ENCODE results near the gene SORL1. TPM values are rescaled to one million over a fixed set of nuclear protein-coding genes. Genes with fewer than 3 reads are reported as not detected.
"Not testable (repeated sequence)": the region's sequence is repeated elsewhere in the genome, so short reads cannot be mapped to it uniquely, and the experiment has no call there.

SORL1 gene
- total RNA-seq, 2 experiments from 2014 or later = 17.4 to 38.6 TPM

DNA sequence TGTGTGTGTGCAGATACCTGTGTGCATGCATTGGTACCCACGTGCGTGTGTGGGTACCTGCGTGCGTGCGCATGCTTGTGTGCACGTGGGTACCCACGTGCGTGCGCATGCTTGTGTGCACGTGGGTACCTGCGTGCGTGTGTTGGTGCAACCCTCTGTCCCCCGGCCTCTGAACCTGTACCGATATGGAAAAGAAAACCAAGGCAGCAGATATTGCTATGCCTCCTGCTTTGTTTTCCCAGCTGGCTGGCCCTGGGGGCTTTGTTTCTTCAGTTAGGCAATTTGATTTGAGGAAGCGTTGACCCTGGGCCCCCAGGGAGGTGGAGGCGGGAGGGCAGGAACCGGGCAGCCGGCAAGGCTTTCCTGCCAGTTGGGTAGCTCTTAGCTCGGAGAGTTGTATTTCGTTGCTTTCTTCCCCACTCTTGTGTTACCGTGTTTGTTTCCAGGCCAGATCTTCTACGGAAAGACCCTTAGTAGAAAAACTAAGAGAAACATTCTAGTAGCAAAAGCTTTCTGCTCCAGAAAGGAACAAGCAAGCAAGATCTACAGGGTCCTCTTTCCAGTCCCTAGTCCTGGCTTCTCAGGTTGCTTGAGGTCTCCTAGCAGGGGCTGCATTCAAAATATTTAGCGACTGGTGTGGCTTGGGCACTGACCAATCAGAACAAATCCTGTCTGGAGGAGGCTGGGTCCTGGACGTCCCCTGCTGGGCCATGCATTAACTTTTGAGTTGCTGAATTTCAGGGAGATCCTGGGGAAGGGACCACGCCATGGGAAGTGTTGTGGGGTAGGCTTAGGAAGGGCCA lies 27.0 kb downstream of the SORL1 start:
- CTCF ChIA-PET = no interaction called here
- Mint-ChIP-seq H3K4me3 (no peak overlapping the region), H3K4me1 (peaks cover 28% of the 10 kb centered on the region), H3K36me3 (peaks cover 10% of the 10 kb centered on the region), H3K27ac (no peak overlapping the region), H3K27me3 (no peaks in the 10 kb centered on the region), H3K9me3 (ENCODE audit: low read depth) (no peaks in the 10 kb centered on the region)
- ATAC-seq = no peak
- no peak for DNase-seq

DNA sequence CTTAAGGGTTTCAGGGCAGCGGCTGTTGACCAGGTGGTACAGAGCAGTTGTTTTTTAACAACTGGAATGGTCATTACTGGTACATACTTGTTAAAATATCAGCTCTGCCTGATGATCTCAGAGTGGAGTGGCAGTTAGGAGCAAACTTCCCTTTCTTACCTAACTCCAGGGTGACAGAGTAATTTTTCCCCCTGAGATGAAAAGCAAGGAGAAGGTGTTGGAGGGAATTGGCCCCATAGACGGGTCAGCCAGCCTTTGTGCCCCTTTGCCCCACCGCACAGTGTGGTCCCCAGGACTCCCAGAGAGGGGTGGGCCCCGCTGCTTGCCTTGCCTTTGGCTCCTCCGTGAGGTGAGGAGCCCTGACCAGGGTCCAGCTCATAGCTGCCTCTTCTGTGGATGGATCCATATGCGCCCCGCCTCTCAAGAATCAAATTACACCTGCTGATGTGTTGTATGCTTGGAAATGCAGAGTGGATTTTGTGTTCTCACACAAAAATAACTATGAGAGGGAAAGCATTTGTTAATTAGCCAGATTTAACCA lies 27.7 kb downstream of the SORL1 start:
- CTCF ChIA-PET = no interaction called here
- no peaks in the 10 kb centered on the region for H3K9me3 Mint-ChIP-seq (ENCODE audit: low read depth)
- no peak overlapping the region for H3K4me3 Mint-ChIP-seq
- ATAC-seq = no peak
- H3K36me3 Mint-ChIP-seq = peaks cover 15% of the 10 kb centered on the region
- no peak overlapping the region for H3K27ac Mint-ChIP-seq
- DNase-seq = no peak
- no peaks in the 10 kb centered on the region for H3K27me3 Mint-ChIP-seq
- H3K4me1 Mint-ChIP-seq = peaks cover 32% of the 10 kb centered on the region

DNA sequence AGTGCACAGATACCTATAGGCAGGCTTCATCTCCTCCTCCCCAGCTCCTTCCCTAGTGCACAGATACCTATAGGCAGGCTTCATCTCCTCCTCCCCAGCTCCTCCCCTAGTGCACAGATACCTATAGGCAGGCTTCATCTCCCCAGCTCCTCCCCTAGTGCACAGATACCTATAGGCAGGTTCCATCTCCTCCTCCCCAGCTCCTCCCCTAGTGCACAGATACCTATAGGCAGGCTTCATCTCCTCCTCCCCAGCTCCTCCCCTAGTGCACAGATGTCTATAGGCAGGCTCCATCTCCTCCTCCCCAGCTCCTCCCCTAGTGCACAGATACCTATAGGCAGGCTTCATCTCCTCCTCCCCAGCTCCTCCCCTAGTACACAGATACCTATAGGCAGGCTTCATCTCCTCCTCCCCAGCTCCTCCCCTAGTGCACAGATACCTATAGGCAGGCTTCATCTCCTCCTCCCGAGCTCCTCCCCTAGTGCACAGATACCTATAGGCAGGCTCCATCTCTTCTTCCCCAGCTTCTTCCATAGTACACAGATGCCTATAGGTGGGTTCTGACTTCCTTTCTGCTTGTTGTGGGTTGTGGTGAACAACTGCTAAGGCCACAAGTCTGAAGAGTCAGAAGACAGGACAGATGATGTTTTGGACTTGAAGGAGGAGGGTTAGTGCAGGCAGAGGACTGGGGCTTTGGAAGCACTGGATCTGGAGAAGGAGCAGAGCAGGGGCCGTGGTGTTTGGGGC lies 29.5 kb downstream of the SORL1 start:
- not testable (repeated sequence) for H3K27me3 Mint-ChIP-seq; H3K9me3 Mint-ChIP-seq (ENCODE audit: low read depth)
- CTCF ChIA-PET = interaction anchor here (3.7 kb wide), 1 partner anchor 17 kb away, joined by 11 read pairs; no protein-coding TSS in a partner anchor
- Mint-ChIP-seq H3K36me3 (peaks cover 21% of the 10 kb centered on the region), H3K4me1 (peaks cover 32% of the 10 kb centered on the region), H3K27ac (peak overlapping the region; percentile 97), H3K4me3 (peak overlapping the region; percentile 78)
- peak; percentile 87 for DNase-seq
- ATAC-seq = peak; percentile 89

DNA sequence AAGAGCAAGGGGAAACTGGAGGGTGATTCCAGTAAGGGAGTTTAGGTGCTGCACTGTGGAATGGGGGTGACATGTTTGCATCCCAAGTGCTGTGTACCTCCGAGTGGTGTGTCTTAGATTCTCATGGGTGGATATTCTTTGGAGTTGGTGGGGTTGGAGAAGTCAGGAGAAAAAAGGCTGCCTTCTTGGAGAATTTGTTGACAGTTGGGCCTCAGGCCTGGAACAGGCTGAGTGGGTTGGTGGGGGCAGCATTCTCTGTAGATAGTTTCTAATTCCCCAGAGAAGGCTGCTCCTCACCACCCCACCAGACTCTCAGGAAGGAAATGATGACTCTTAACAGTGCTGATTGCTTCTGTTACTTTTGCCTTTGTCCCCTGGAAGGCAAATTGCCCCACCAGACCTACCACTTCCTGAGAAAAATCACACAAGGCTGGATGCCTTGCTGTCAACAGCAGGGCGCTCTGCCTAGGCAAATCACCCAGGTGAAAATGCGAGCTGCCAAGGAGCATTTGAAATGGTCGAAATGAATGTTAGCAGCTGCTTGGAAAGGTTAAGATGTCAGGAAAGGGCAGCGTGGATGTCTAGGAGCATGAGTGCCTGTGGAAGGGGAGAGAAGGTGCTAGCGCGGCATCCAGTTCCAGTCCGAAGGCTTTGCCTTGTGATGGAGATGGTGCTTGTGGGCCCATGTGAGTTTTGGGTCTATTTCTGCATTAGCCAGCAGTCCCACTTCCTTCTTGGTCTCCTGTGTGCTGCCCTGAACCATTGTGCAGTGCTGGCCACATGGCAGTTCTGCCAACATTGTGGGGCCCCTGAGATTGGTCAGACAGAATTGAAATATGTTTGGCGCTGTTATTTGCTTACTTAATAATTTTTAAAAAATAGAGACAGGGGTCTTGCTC lies 30.4 kb downstream of the SORL1 start:
- Mint-ChIP-seq H3K4me1 (peaks cover 32% of the 10 kb centered on the region), H3K27me3 (no peaks in the 10 kb centered on the region), H3K4me3 (peak overlapping the region; percentile 78), H3K36me3 (peaks cover 24% of the 10 kb centered on the region), H3K27ac (peak overlapping the region; percentile 97), H3K9me3 (ENCODE audit: low read depth) (no peaks in the 10 kb centered on the region)
- CTCF ChIA-PET = interaction anchor here (0.8 to 3.7 kb wide), 3 partner anchors 14 to 30 kb away, joined by 3 to 11 read pairs (median 4); partner anchors contain the start of gene SORL1-AS1
- ATAC-seq (peak; percentile 85), DNase-seq (peak; percentile 84)

DNA sequence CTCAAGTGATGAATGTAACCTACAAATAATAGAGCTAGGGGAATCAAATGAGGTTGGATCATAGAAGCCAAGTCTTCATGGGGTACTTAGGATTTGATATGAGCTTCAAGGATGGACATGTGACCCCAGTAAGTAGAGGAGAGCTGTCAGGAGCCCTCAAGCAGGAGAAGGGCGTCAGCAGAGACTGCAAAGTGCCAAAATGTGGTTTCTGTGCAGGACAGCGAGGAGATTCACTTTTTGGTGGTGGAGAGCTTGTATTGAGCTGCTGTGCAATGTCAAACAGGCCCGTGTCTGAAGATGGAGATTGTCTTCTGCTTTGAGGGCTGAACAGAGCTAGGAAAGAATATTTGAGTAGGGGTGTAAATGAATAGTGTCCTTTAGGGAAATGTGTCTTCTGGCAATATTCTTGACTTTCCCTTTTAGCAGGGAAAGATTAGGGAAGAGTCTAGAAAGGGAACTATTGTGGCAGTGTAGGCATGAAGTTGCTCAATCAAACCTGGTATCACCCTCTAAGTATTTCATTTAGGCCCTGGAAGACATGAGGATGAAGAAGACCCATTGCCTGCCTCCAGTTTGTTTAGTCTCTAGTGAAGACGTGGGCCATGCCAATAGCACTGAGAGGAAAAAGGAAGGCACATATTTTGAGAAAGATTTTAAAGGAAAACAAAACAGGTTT lies 31.8 kb downstream of the SORL1 start:
- no peak for DNase-seq
- CTCF ChIA-PET = interaction anchor here (1.0 to 3.7 kb wide), 4 partner anchors 16 to 289 kb away, joined by 3 to 11 read pairs (median 4); no protein-coding TSS in a partner anchor
- Mint-ChIP-seq H3K4me1 (peaks cover 30% of the 10 kb centered on the region), H3K27me3 (no peaks in the 10 kb centered on the region), H3K27ac (peak overlapping the region; percentile 97), H3K36me3 (peaks cover 26% of the 10 kb centered on the region), H3K4me3 (no peak overlapping the region), H3K9me3 (ENCODE audit: low read depth) (no peaks in the 10 kb centered on the region)
- ATAC-seq = no peak

DNA sequence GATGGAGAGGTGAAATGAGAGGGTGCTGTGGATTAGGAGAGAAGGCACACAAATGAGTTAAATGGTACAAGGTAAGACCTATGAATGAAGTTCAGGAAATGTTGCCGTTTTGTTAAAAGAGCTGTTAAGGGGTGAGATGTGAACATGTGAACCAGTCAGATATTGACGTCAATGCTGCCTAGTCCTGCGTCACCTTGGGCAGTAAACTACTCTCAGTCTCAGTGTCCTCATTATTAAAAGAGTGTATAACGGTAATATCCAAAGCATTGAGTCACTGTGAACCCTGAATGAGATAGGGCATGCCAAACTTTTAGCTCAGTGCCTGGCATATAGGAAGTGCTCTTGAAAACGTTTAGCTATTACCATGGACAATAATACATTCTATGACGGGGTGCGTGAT lies 33.1 kb downstream of the SORL1 start:
- Mint-ChIP-seq H3K27me3 (no peaks in the 10 kb centered on the region), H3K27ac (no peak overlapping the region), H3K4me3 (no peak overlapping the region), H3K9me3 (ENCODE audit: low read depth) (no peaks in the 10 kb centered on the region), H3K4me1 (peaks cover 30% of the 10 kb centered on the region), H3K36me3 (peaks cover 37% of the 10 kb centered on the region)
- ATAC-seq (no peak), DNase-seq (no peak)
- CTCF ChIA-PET = no interaction called here

DNA sequence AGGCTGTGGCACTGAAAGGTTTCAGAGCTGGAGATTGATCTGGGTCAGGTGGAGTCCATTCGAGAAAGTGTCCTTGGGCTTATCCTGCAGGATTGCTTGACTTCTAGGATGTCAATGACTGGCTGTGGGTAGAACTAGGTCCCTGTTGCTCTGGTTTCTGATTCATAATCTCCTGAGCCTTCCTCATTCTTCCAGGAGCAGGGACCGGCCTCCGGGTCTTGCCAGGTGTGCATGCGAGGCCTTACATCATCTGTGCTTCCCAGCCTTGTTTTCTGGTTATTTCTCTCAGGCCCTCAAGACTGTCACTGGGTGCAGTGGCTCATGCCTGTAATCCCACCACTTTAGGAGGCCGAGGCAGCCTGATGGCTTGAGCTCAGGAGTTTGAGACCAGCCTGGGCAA lies 33.9 kb downstream of the SORL1 start:
- Mint-ChIP-seq H3K27me3 (no peaks in the 10 kb centered on the region), H3K36me3 (peaks cover 38% of the 10 kb centered on the region), H3K9me3 (ENCODE audit: low read depth) (no peaks in the 10 kb centered on the region), H3K27ac (no peak overlapping the region), H3K4me1 (peaks cover 28% of the 10 kb centered on the region), H3K4me3 (no peak overlapping the region)
- DNase-seq (no peak), ATAC-seq (no peak)
- CTCF ChIA-PET = no interaction called here

DNA sequence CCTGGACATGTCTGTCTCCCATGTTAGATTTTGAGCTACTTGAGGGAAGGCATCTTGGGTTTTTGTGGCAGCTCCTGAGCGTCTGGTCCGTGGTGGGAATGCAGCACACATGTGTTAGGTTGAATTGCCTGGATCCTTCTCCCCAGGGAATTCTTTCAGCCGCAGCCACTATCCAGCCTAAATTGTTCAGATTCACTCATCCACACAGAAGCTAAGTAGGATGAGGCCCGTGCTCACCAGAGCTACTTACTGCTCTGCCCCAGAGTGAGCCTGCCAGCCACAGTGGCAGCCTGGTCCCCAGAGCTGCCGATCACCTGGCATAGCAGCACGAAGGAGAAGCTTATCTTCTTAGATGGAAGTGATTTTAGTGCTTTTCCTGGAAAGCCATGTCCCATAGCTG lies 35.1 kb downstream of the SORL1 start:
- Mint-ChIP-seq H3K27me3 (no peaks in the 10 kb centered on the region), H3K4me1 (peaks cover 24% of the 10 kb centered on the region), H3K4me3 (no peak overlapping the region), H3K27ac (no peak overlapping the region), H3K9me3 (ENCODE audit: low read depth) (no peaks in the 10 kb centered on the region), H3K36me3 (peaks cover 44% of the 10 kb centered on the region)
- no peak for ATAC-seq
- CTCF ChIA-PET = no interaction called here
- DNase-seq = no peak

DNA sequence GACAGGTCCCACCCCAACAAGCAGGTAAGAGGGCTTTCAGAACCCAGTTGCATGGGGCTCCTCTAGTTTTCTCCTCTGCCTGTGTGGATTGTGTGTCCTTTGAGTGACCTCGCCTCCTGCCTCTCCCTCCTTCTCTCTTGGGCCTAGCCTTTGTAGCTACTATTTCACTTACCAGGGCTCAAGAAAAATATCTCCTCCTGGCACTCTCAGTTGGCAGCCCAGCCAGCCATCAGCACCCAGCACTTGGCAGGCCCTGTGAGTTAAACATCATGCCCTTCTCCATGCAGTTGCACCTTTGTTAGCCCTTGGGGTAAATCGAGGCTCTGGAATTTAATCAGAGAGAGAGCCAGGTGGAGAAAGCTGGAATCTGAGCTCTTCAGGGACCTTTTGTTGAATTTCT lies 36.1 kb downstream of the SORL1 start:
- Mint-ChIP-seq H3K4me3 (no peak overlapping the region), H3K9me3 (ENCODE audit: low read depth) (no peaks in the 10 kb centered on the region), H3K36me3 (peaks cover 44% of the 10 kb centered on the region), H3K4me1 (peaks cover 14% of the 10 kb centered on the region), H3K27me3 (no peaks in the 10 kb centered on the region), H3K27ac (no peak overlapping the region)
- CTCF ChIA-PET = no interaction called here
- ATAC-seq = no peak
- no peak for DNase-seq

DNA sequence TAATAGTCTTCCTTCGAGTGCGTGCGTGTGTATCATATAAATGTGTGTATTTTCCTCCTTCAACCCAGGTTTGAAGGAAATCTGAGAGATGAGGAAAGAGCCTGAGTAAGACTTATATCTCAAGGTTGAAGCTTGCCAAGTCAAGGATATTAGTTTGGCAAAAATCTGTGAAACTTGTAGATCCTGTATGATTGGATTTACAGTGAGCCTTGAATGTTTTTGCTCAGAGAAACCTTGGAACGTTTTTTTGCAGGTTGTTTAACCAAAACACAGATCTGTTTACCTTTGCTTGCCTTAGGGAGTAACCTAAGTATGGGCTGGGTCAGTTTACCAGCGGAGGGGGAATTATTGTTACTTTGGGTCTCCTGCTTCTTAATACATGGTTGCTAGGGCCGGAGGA lies 36.5 kb downstream of the SORL1 start:
- Mint-ChIP-seq H3K36me3 (peaks cover 44% of the 10 kb centered on the region), H3K27me3 (no peaks in the 10 kb centered on the region), H3K4me3 (no peak overlapping the region), H3K27ac (no peak overlapping the region), H3K4me1 (peaks cover 9% of the 10 kb centered on the region), H3K9me3 (ENCODE audit: low read depth) (no peaks in the 10 kb centered on the region)
- CTCF ChIA-PET = no interaction called here
- no peak for DNase-seq
- ATAC-seq = no peak

DNA sequence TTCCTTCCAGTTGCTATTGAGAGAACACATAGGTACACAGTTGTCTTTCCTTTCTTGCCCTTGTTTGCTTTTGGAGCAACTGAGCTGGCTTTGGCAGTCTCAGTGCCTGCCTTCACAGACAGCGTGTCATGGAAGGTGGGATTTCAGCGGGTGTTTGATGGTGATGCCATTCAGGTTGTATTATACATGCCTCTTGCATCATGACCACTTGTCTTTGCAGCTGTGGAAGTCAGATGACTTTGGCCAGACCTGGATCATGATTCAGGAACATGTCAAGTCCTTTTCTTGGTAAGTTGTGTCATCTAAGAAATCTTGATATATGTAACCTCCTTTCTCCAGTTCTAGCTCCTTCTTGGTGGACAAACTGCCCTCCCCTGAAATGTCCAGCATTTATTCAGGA lies 37.7 kb downstream of the SORL1 start:
- H3K4me1 Mint-ChIP-seq = peaks cover 8% of the 10 kb centered on the region
- H3K4me3 Mint-ChIP-seq = no peak overlapping the region

DNA sequence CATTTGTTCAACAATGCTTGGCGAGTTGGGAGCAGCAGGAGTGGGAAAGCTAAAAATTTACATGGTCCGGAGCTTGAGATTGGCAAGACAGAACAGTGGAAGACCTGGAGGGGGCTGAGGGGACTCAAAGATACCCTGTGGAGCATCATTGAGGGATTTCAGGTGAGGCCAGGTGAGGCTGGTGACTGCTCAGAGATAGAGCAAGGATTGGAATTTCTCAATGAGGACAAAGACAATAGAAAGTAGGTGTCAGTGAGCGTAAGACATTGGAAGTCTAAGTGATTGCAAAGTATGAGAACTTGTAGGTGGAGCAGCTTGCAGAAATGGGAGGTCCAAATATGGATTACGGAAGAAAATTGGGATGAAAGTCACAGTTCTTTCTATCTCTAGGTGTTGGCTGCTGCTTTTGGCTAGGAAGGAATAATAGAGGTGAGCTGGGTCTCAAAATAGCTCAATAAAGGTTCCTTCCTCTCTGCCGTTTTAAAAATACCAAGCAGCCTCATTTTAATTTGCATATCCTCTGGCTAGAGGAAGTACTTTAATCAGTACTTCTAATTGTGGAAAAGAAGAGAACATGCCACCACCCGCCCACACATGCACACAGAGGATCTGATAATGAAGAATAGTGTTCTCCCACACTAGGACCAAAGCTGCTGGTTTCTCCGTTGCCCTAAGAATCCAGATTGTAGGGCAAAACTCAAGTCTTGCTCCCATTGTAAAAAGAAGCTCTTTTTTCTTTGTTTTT lies 42.4 kb downstream of the SORL1 start:
- Mint-ChIP-seq H3K4me3 (no peak overlapping the region), H3K9me3 (ENCODE audit: low read depth) (no peaks in the 10 kb centered on the region), H3K27me3 (no peaks in the 10 kb centered on the region), H3K27ac (peak overlapping the region; percentile 45), H3K4me1 (peaks cover 13% of the 10 kb centered on the region), H3K36me3 (peaks cover 48% of the 10 kb centered on the region)
- DNase-seq (no peak), ATAC-seq (no peak)
- CTCF ChIA-PET = interaction anchor here (1.1 kb wide), 2 partner anchors 20 to 42 kb away, joined by 3 read pairs; partner anchors contain the start of gene SORL1

More for the DNA sequence above, 37.7 kb downstream of the SORL1 start:
- CTCF ChIA-PET = interaction anchor here (0.7 to 1.3 kb wide), 2 partner anchors 9 to 101 kb away, joined by 3 read pairs; no protein-coding TSS in a partner anchor
- no peaks in the 10 kb centered on the region for H3K9me3 Mint-ChIP-seq (ENCODE audit: low read depth)
- H3K27me3 Mint-ChIP-seq = no peaks in the 10 kb centered on the region
- DNase-seq (no peak), ATAC-seq (no peak)
- no peak overlapping the region for H3K27ac Mint-ChIP-seq
- H3K36me3 Mint-ChIP-seq = peaks cover 37% of the 10 kb centered on the region

All from activated CD8-positive, alpha-beta memory T cell treated with anti-CD3 and anti-CD28 coated beads, Interleukin-2, amount 10 ng/mL, durations not matched to agents 7 days and 5 days (primary cell).